HAP-1 (cell line): ENCODE results near the gene DSC2.
"Not testable (repeated sequence)": the region's sequence is repeated elsewhere in the genome, so short reads cannot be mapped to it uniquely, and the experiment has no call there.

Experiments used
- DNase-seq, 2 experiments: peaks; one replicate each; pipeline ENCODE4 v3.0.0-alpha.2; 2016 to 2020; ENCODE audit warnings: low spot score in 2 of 2
- H3K27me3 ChIP-seq: fragments of 250-450 bp; sonication (Bioruptor Pico); 2 replicates; pipeline ENCODE4 v1.5.1; 2020; ENCODE audit warnings: low read depth, mild to moderate bottlenecking, moderate library complexity
- H3K36me3 ChIP-seq: fragments of 250-450 bp; sonication (Bioruptor Pico); replicated peaks from 2 replicates; pipeline ENCODE4 v1.5.1; 2020; ENCODE audit warnings: mild to moderate bottlenecking
- H3K4me1 ChIP-seq: fragments of 250-450 bp; sonication (Bioruptor Pico); 2 replicates; pipeline ENCODE4 v1.5.1; 2020; ENCODE audit warnings: mild to moderate bottlenecking
- H3K4me3 ChIP-seq: fragments of 250-450 bp; sonication (Bioruptor Pico); 2 replicates; pipeline ENCODE4 v1.5.1; 2020; ENCODE audit warnings: mild to moderate bottlenecking, moderate library complexity
- H3K9me3 ChIP-seq: fragments of 250-450 bp; sonication (Bioruptor Pico); 2 replicates; pipeline ENCODE4 v1.5.1; 2020; ENCODE audit warnings: mild to moderate bottlenecking, moderate library complexity
- in situ Hi-C: fragments of 300-500 bp; cut with MboI; formaldehyde crosslinking; loops from 3 replicates; pipeline ENCODE4 v1.14.3; 2020; ENCODE audit warnings: low sequenced_read_pairs, inconsistent platforms, mixed read lengths

Gene DSC2

GRCh38 chr18:31045599-31045998, 56.6 kb downstream of the DSC2 start:
- Histone ChIP-seq H3K36me3 (no peaks in the 10 kb centered on the region), H3K4me3 (no peak overlapping the region), H3K27me3 (no peaks in the 10 kb centered on the region), H3K4me1 (no peaks in the 10 kb centered on the region), H3K9me3 (peaks cover 2% of the 10 kb centered on the region)
- in situ Hi-C loops = no loop called here
- no peak for DNase-seq

DNA sequence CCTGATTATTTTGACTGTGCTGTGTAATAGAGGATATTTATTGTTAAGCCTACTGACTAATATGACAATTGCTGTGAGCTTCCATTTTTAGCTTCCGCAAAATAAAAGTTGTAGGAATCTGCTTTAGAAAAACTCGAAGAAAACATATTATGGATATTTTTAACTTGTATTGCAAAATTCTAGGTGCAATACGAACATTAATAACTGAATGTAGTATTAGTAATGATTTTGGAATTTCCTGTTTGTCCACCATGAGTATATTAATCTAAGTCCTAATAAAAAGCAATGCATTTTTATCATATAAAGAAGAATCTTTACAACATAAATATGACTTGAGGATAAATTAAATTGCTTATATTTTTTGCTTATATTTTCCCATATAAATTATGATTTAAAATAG, 57.3 kb downstream of the DSC2 start:
- Histone ChIP-seq H3K36me3 (no peaks in the 10 kb centered on the region), H3K9me3 (peaks cover 2% of the 10 kb centered on the region), H3K4me3 (no peak overlapping the region), H3K27me3 (no peaks in the 10 kb centered on the region), H3K4me1 (no peaks in the 10 kb centered on the region)
- DNase-seq = no peak
- in situ Hi-C loops = no loop called here

DNA sequence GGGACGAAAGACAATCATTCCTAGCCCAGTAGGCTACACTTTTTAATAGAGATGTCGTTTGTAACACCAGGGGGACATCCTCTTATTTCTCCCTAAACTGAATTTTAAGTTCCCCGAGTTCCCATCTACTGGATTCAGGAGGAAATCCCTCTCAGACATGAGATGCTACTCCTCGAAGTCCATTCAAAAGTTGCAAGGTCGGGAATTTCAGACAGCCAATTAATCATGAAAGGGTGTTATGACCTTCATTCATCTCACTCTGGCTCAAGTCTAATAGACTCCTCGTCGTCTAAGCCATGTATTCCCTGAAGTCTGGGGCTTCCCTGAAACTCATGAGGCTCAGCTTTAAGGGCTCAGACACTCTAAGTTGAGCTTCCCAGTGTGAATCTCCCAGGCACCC, 58.5 kb downstream of the DSC2 start:
- Histone ChIP-seq H3K4me3 (no peak overlapping the region), H3K36me3 (no peaks in the 10 kb centered on the region), H3K4me1 (no peaks in the 10 kb centered on the region), H3K9me3 (peaks cover 2% of the 10 kb centered on the region), H3K27me3 (no peaks in the 10 kb centered on the region)
- in situ Hi-C loops = no loop called here
- no peak for DNase-seq

DNA sequence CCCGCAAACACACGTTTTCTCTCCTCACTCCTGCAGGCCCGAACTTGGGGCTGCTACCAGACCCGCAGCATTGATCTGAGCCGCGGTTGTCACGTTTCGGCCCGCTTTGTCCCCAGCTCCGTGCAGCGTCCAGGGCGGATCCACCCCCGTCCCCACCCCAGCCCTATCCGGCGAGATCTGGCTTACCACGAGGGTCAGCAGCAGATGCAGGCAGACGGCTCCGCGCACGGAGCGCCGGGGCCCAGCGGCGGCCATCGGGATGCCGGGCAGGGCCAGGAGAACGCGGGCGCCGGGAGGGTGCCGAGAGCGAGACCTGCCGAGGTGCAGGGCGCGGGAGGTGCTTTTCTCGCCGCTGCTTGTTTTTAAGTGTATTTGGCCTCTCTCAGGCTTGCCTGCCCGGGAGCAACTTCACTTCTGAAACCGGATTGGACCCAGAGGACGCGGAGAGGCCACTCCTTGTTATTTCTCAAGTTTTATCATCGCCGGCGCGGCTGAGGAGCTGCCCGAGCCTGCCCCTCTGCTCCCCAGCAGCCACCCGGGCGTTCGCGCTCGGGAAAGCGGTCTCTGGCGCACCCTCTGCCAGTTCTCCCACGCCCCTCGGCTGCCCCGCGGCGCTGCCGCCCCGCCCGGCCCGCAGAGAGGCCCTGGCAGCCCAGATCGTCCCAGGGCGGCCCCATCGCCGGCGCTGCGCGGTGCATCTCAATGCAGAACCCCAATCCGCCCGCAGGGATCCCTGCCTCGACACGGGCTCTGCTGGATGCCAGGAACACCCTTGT, 59.6 kb downstream of the DSC2 start, which contains the start of gene DSC3:
TSS of gene DSC3 (minus strand) at position 337 of the 776 bp plus-strand sequence. CDS start at position 255, 82 bp downstream.
- no peak for DNase-seq
- in situ Hi-C loops = no loop called here
- H3K27me3 ChIP-seq = no peaks in the 10 kb centered on the region

GRCh38 chr18:31042084-31042405, 60.2 kb downstream of the DSC2 start:
- DNase-seq = no peak
- Histone ChIP-seq H3K27me3 (no peaks in the 10 kb centered on the region), H3K9me3 (peaks cover 2% of the 10 kb centered on the region), H3K4me3 (no peak overlapping the region), H3K36me3 (no peaks in the 10 kb centered on the region), H3K4me1 (no peaks in the 10 kb centered on the region)
- in situ Hi-C loops = no loop called here

More for the DNA sequence above, 59.6 kb downstream of the DSC2 start, which contains the start of gene DSC3:
- H3K4me1 ChIP-seq = no peaks in the 10 kb centered on the region
- no peak within 1 kb of the TSS for H3K4me3 ChIP-seq
- H3K9me3 ChIP-seq = peaks cover 2% of the 10 kb centered on the region
- H3K36me3 ChIP-seq = no peaks in the 10 kb centered on the region

DNA sequence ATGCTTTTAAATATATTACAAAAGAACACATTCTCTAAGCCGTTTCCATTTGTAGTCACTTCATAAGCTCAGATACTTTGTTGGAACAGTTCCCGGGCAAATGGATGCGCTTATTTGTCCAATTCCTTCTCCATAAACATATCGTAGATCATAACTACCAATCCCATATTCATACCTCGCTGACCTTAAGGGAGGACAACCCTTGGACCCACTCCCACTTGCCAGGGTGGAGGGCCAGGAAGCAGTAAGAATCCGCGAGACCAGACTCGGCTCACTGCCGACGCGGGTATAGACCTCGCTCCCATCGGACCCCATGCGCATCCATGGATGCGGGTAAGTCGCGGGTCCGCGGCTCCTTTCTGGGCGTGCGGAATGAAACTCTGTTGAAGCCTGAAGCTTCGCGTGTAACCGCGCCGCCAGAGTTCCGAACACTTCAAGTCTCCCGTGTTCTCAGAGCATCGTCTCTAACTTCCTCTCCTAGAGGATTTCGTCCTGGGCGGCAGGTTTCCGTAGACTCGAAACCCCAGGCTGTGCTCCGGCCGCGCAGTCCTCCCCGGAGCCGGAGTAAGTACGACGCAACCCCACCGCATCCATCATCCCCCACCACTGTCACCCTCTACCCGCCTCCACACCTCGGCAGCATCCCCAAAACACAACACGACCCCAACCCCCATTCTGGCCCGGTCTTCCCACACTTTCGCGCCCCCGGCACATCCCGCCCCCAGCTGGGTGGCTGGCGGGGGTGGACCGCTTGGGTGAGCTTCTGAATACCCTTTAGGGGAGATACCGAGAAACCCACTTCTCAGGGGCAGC, 60.7 kb downstream of the DSC2 start:
- Histone ChIP-seq H3K4me3 (no peak overlapping the region), H3K9me3 (peaks cover 2% of the 10 kb centered on the region), H3K27me3 (no peaks in the 10 kb centered on the region), H3K36me3 (no peaks in the 10 kb centered on the region), H3K4me1 (no peaks in the 10 kb centered on the region)
- in situ Hi-C loops = no loop called here
- DNase-seq = no peak

DNA sequence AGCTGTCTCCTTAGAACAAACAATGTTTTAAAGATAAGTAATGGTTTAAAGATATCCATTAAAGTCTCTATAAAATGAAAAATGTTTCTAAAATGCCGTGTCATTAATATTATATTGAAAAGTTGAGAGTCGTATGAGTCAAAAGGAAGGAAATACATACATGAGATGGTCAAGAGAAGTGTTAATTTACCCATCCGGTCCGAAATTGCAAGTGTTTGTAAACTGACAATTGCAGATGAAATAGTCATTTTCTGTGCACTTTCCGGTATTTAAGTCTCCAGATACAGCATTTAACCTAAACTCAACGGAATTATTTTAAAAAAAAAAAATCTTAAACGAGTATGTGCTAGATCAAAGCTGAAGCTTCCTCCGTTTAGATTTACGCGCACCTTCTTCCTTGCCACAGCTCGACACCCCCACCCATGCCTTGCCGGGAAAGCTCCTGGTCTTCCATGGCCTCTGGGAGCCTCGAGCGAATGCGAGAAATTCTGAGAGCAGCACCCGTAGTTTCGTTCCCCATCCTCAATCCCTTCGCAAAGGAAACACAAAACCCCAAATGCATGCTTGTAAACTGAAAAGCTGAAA, 61.4 kb downstream of the DSC2 start:
- in situ Hi-C loops = no loop called here
- no peak for DNase-seq

DNA sequence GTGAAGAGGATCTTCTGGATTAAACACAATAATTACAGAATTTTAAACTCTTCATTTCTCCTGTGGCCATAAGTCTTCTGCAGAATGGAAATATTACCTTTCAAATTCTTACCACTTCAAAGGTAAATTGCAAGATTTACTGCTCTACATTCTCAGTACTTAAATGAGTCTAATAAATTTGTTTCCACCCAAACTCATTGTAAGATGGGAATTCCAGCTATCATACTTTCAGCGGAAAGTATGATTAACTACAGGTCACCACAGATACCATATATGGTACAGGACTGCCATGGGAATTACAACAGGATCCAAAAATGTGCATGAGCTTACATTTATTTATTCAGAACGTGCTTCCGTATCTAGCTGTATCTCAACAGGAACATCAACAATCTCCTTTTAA, 62.8 kb downstream of the DSC2 start:
- H3K27me3 ChIP-seq = no peaks in the 10 kb centered on the region
- H3K4me3 ChIP-seq = no peak overlapping the region
- no peak for DNase-seq
- in situ Hi-C loops = no loop called here
- H3K36me3 ChIP-seq = no peaks in the 10 kb centered on the region
- H3K4me1 ChIP-seq = peaks cover 2% of the 10 kb centered on the region; the same call in 1 of the 2 replicates
- peaks cover 2% of the 10 kb centered on the region for H3K9me3 ChIP-seq

More for the DNA sequence above, 61.4 kb downstream of the DSC2 start:
- peaks cover 2% of the 10 kb centered on the region for H3K9me3 ChIP-seq
- H3K36me3 ChIP-seq = no peaks in the 10 kb centered on the region
- no peak overlapping the region for H3K4me3 ChIP-seq
- H3K27me3 ChIP-seq = no peaks in the 10 kb centered on the region
- no peaks in the 10 kb centered on the region for H3K4me1 ChIP-seq

- H3K9me3 ChIP-seq, DNase-seq, H3K4me1 ChIP-seq, H3K36me3 ChIP-seq, in situ Hi-C loops, H3K27me3 ChIP-seq, H3K4me3 ChIP-seq: not testable (repeated sequence)
Measured at GRCh38 chr18:31037686-31038085, 64.5 kb downstream of the DSC2 start.

- Histone ChIP-seq H3K36me3 (no peaks in the 10 kb centered on the region), H3K27me3 (no peaks in the 10 kb centered on the region), H3K9me3 (no peaks in the 10 kb centered on the region), H3K4me1 (peaks cover 5% of the 10 kb centered on the region; the same call in 1 of the 2 replicates), H3K4me3 (no peak overlapping the region)
- no peak for DNase-seq
- in situ Hi-C loops = no loop called here
Measured at GRCh38 chr18:31034541-31034940, 67.7 kb downstream of the DSC2 start.

DNA sequence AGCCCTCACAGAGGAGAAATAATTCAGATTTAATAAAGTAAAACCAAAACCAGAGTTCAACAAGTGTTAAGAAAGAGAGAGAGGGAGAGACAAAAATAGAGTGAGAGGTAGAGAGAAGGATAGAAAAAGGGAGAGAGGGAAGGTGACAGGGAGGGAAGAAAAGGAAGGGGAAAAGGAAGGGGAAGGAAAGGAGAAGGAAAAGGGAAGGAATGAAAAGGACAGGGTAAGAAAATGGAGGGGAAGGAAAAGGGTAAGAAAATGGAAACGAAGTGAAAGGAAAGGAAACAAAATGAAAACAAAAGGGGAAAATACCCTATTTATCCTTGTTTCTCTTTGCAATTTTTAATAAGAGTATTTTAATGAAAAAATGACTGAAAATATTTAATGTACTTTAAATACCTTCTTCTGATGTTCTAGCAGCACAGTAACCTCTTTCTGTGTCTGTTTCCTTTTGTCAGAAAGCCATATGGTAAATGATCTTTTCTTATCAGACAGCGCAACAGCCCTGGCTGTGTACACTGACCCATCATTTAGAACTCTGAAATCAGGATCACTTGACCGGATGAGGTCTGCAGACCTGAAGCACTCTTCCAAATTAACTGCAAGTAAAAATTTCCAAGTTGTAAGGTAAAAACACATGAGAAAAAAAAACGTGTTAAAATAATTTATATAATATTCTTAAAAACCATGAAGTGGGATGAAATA, 71.5 kb downstream of the DSC2 start:
- Histone ChIP-seq H3K27me3 (no peaks in the 10 kb centered on the region), H3K4me3 (no peak overlapping the region), H3K4me1 (peaks cover 5% of the 10 kb centered on the region; the same call in 1 of the 2 replicates), H3K9me3 (no peaks in the 10 kb centered on the region), H3K36me3 (no peaks in the 10 kb centered on the region)
- DNase-seq = no peak
- in situ Hi-C loops = no loop called here

GRCh38 chr18:31015715-31016434, 86.3 kb downstream of the DSC2 start:
- no peaks in the 10 kb centered on the region for H3K27me3 ChIP-seq
- H3K36me3 ChIP-seq = no peaks in the 10 kb centered on the region
- no peaks in the 10 kb centered on the region for H3K9me3 ChIP-seq
- no peak for DNase-seq
- H3K4me3 ChIP-seq = no peak overlapping the region
- in situ Hi-C loops = no loop called here
- H3K4me1 ChIP-seq = no peaks in the 10 kb centered on the region

DNA sequence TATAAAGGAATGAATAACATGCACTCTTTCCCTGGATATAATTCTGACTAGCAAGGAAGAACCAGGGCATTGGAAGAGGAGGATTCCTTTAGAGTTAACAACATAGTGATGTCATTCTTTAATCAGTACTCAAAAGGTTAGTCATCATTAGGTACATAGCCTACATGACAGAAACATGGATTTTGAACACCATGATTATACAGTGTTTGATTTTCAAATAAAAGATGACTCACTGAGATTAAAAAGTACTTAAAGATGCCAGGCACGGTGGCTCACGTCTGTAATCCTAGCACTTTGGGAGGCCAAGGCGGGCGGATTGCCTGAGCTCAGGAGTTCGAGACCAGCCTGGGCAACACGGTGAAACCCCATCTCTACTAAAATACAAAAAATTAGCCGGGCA, 90.8 kb downstream of the DSC2 start:
- H3K36me3 ChIP-seq, H3K4me3 ChIP-seq, H3K9me3 ChIP-seq, H3K4me1 ChIP-seq, in situ Hi-C loops, DNase-seq, H3K27me3 ChIP-seq: not testable (repeated sequence)
